Heart left ventricle (tissue), 16 donors: ENCODE measurements around the gene BCAR3. TPM values are rescaled to one million over a fixed set of nuclear protein-coding genes. Genes with fewer than 3 reads are reported as not detected.
"Not testable (repeated sequence)": the region's sequence is repeated elsewhere in the genome, so short reads cannot be mapped to it uniquely, and the experiment has no call there.

Experiments used
- ATAC-seq, 4 donors: fragments of 200-7000 bp; cut with Tn5 transposase; one replicate each; pipeline ENCODE4 v1.9.1; 2020 to 2022; ENCODE audit warnings: moderate library complexity in 4 of 4, mild to moderate bottlenecking in 3 of 4, moderate number of reproducible peaks in 1 of 4
- DNase-seq, 5 donors: peaks; one replicate each; pipeline ENCODE4 v3.0.0-alpha.2; 2020
- H3K27ac ChIP-seq, 12 donors: fragments of 200-600 bp; sonication (generic) in 4 of 12; one replicate each; pipeline versions ENCODE4 v1.5.0 to v1.8.0; 2016 to 2022; ENCODE audit warnings: mild to moderate bottlenecking in 2 of 12
- H3K27me3 ChIP-seq, 9 donors: fragments of 200-600 bp; sonication (generic) in 2 of 9; one replicate each; pipeline versions ENCODE4 v1.5.1 to v1.8.0; 2016 to 2022; ENCODE audit warnings: mild to moderate bottlenecking in 3 of 9
- H3K36me3 ChIP-seq, 9 donors: fragments of 200-600 bp; sonication (generic) in 2 of 9; one replicate each; pipeline versions ENCODE4 v1.5.0 to v1.8.0; 2018 to 2022; ENCODE audit warnings: mild to moderate bottlenecking in 2 of 9
- H3K4me1 ChIP-seq, 12 donors: fragments of 200-600 bp; sonication (generic) in 4 of 12; one replicate each; pipeline versions ENCODE4 v1.5.0 to v1.8.0; 2016 to 2022; ENCODE audit warnings: mild to moderate bottlenecking in 3 of 12
- H3K4me3 ChIP-seq, 12 donors: fragments of 200-600 bp; sonication (generic) in 4 of 12; one replicate each; pipeline versions ENCODE4 v1.5.0 to v1.8.0; 2017 to 2022; ENCODE audit warnings: mild to moderate bottlenecking in 9 of 12, moderate library complexity in 4 of 12
- H3K9me3 ChIP-seq, 12 donors: fragments of 200-600 bp; sonication (generic) in 4 of 12; one replicate each; pipeline versions ENCODE4 v1.5.0 to v1.8.0; 2016 to 2022; ENCODE audit warnings: mild to moderate bottlenecking in 1 of 12
- CTCF ChIP-seq, 12 donors: fragments of 200-600 bp; sonication (generic) in 4 of 12; IDR thresholded peaks; one replicate each; pipeline versions ENCODE4 v1.5.0 to v1.8.0; 2018 to 2022; ENCODE audit warnings: antibody characterized with exemption in 12 of 12, mild to moderate bottlenecking in 5 of 12
- POLR2A ChIP-seq, 2 donors: fragments of 450-650 bp; IDR thresholded peaks; one replicate each; pipeline ENCODE4 v1.6.1; 2017; ENCODE audit warnings: antibody characterized with exemption in 2 of 2, mild to moderate bottlenecking in 2 of 2, moderate library complexity in 2 of 2
- WGBS, 4 donors: extraction: QIAGEN DNeasy Blood & Tissue Kit in 2 of 4; methylation state at CpG; one replicate each; pipeline versions ENCODE4 v1.1.5 to v1.1.7; 2013 to 2018; 5-methylcytosine and 5-hydroxymethylcytosine counted together
- intact Hi-C, 10 donors: fragments of 100-400 bp; cut with DNase I; formaldehyde crosslinking; loops; one replicate each; pipeline versions ENCODE4 v1.11.1 to v1.14.2; 2022
- polyA plus RNA-seq, 2 donors: library from polyadenylated mRNA; stranded (reverse); fragments of 200-250 nt; gene quantifications; one replicate each; pipeline ENCODE4 v1.2.3, GENCODE V29; 2013
- total RNA-seq, 9 donors: library from RNA; depleted of rRNA in 2 of 9; stranded (reverse); fragments of >200 nt in 2 of 9; fragmentation: NEBNext Ultra II Directional in 3 of 9; extraction: Animal tissue kit (Norgen Biotek cat#: 25700) in 3 of 9; gene quantifications; one replicate each; pipeline versions ENCODE4 v1.1.0 to v1.2.4, GENCODE V29; 2016 to 2023
- donor health status: ischemic (EF 13 %, LVEDD 7.1; RV severe dilation, severe dysfunction).
- donor health status: healthy with polysubstance abuse.
- donor health status: DM: no; HTN: yes; CAD: no.
- donor health status: DM: no; HTN: no; CAD: no.
- donor health status: ischemic (EF 25% LVEDD 6.9; RV normal size, moderate dysfunction).
- donor health status: ischemic (EF 25% LVEDD 5.7; RV mildly dilated, moderate dysfunction).
- donor health status: healthy.
- donor health status: DM: yes; HTN: yes; CAD: no.
- donor health status: ischemic (EF 35%, LVEDD 5.7; RV mildly dilated, moderate dysfunction).
- donor health status: nonischemic (EF 11% LVEDD 7.7; RV severe dilation, severe dysfunction).
- donor health status: DM: yes; HTN: yes; CAD: no.
- donor health status: PGD.
- donor health status: ischemic (EF 29% LVEDD 5.4; RV normal size, mild dysfunction).
- donor health status: nonischemic (EF 23%, LVEDD 6.1; RV moderate dilation, normal function).

Gene BCAR3
- total and polyA plus RNA-seq, 11 donors: 6.4 to 25.0 (median 12.9) TPM

GRCh38 chr1:93677729-93678128, 3.9 kb downstream of the BCAR3 start:
- ATAC-seq (no peak), DNase-seq (no peak)
- 83 to 94% (median 93%) methylated on average over 1 of the region's 1 CpG for WGBS, 4 donors
- H3K27me3 ChIP-seq: no peaks in the 10 kb centered on the region
- H3K9me3 ChIP-seq: no peaks in the 10 kb centered on the region
- intact Hi-C loops: loop anchor here in 4 of 10 donors (5.0 kb wide), 4 partner anchors 40 to 135 kb away; no protein-coding TSS in a partner anchor
- peaks cover 7 to 85% (median 65%) of the 10 kb centered on the region in 12 donors for H3K4me1 ChIP-seq
- peaks cover 0 to 10% (median 0%) of the 10 kb centered on the region in 9 donors for H3K36me3 ChIP-seq
- no peak for TF ChIP-seq CTCF (IDR thresholded peaks at IDR 0.05)
- no peak for TF ChIP-seq POLR2A (IDR thresholded peaks at IDR 0.05)
- peak overlapping the region in 2 of 12 donors; percentile 45 to 52 for H3K27ac ChIP-seq
- H3K4me3 ChIP-seq: no peak overlapping the region

- peaks cover 12 to 88% (median 72%) of the 10 kb centered on the region in 12 donors for H3K4me1 ChIP-seq
- no peaks in the 10 kb centered on the region for H3K9me3 ChIP-seq
- peak in 3 of 4 donors; percentile 24 to 68 (median 31) for ATAC-seq
- peaks cover 0 to 10% (median 0%) of the 10 kb centered on the region in 9 donors for H3K36me3 ChIP-seq
- TF ChIP-seq CTCF (IDR thresholded peaks at IDR 0.05) (no peak), POLR2A (IDR thresholded peaks at IDR 0.05) (no peak)
- 57 to 81% (median 67%) methylated on average over 6 of the region's 6 CpGs for WGBS, 4 donors
- intact Hi-C loops: loop anchor here in 4 of 10 donors (5.0 kb wide), 4 partner anchors 39 to 136 kb away; no protein-coding TSS in a partner anchor
- no peak overlapping the region for H3K4me3 ChIP-seq
- H3K27ac ChIP-seq: peak overlapping the region in 11 of 12 donors; percentile 45 to 72 (median 58)
- H3K27me3 ChIP-seq: no peaks in the 10 kb centered on the region
- DNase-seq: peak in 4 of 5 donors; percentile 57 to 79 (median 62)
Observed at GRCh38 chr1:93676427-93676826, 5.2 kb downstream of the BCAR3 start.

- peak overlapping the region in 11 of 12 donors; percentile 11 to 64 (median 52) for H3K27ac ChIP-seq
- H3K4me1 ChIP-seq: peaks cover 14 to 93% (median 77%) of the 10 kb centered on the region in 12 donors
- peaks cover 0 to 10% (median 0%) of the 10 kb centered on the region in 9 donors for H3K36me3 ChIP-seq
- no peak for ATAC-seq
- intact Hi-C loops: loop anchor here in 4 of 10 donors (5.0 kb wide), 4 partner anchors 39 to 136 kb away; no protein-coding TSS in a partner anchor
- DNase-seq: no peak
- H3K9me3 ChIP-seq: no peaks in the 10 kb centered on the region
- 51 to 77% (median 65%) methylated on average over 5 of the region's 5 CpGs for WGBS, 4 donors
- no peak overlapping the region for H3K4me3 ChIP-seq
- H3K27me3 ChIP-seq: no peaks in the 10 kb centered on the region
- TF ChIP-seq POLR2A (IDR thresholded peaks at IDR 0.05) (no peak), CTCF (IDR thresholded peaks at IDR 0.05) (no peak)
Observed at GRCh38 chr1:93675931-93676330, 5.7 kb downstream of the BCAR3 start.

GRCh38 chr1:93675271-93675670, 6.4 kb downstream of the BCAR3 start:
- no peak for DNase-seq
- Histone ChIP-seq H3K4me3 (no peak overlapping the region), H3K9me3 (no peaks in the 10 kb centered on the region), H3K36me3 (peaks cover 0 to 10% (median 0%) of the 10 kb centered on the region in 9 donors), H3K4me1 (peaks cover 17 to 96% (median 81%) of the 10 kb centered on the region in 12 donors), H3K27me3 (no peaks in the 10 kb centered on the region), H3K27ac (peak overlapping the region in 9 of 12 donors; percentile 1 to 64 (median 52))
- intact Hi-C loops: loop anchor here in 4 of 10 donors (5.0 kb wide), 4 partner anchors 38 to 137 kb away; no protein-coding TSS in a partner anchor
- peak in 1 of 4 donors; percentile 31 for ATAC-seq
- 24 to 38% (median 30%) methylated on average over 3 of the region's 3 CpGs for WGBS, 4 donors
- TF ChIP-seq POLR2A (IDR thresholded peaks at IDR 0.05) (no peak), CTCF (IDR thresholded peaks at IDR 0.05) (no peak)

GRCh38 chr1:93674071-93674470, 7.6 kb downstream of the BCAR3 start:
- H3K27me3 ChIP-seq, ATAC-seq, H3K9me3 ChIP-seq, DNase-seq, H3K4me3 ChIP-seq: not testable (repeated sequence)
- Histone ChIP-seq H3K36me3 (peaks cover 0 to 10% (median 0%) of the 10 kb centered on the region in 9 donors), H3K27ac (peak overlapping the region in 8 of 12 donors; percentile 2 to 76 (median 44)), H3K4me1 (peaks cover 17 to 98% (median 81%) of the 10 kb centered on the region in 12 donors)
- intact Hi-C loops: loop anchor here in 1 of 10 donors (5.0 kb wide), 1 partner anchor 37 kb away; no protein-coding TSS in a partner anchor
- 79 to 88% (median 84%) methylated on average over 6 of the region's 6 CpGs for WGBS, 4 donors
